ENCODE data around the gene CACNG1.
"Not testable (repeated sequence)": the region's sequence is repeated elsewhere in the genome, so short reads cannot be mapped to it uniquely, and the experiment has no call there.

The CACNG1 gene

DNA sequence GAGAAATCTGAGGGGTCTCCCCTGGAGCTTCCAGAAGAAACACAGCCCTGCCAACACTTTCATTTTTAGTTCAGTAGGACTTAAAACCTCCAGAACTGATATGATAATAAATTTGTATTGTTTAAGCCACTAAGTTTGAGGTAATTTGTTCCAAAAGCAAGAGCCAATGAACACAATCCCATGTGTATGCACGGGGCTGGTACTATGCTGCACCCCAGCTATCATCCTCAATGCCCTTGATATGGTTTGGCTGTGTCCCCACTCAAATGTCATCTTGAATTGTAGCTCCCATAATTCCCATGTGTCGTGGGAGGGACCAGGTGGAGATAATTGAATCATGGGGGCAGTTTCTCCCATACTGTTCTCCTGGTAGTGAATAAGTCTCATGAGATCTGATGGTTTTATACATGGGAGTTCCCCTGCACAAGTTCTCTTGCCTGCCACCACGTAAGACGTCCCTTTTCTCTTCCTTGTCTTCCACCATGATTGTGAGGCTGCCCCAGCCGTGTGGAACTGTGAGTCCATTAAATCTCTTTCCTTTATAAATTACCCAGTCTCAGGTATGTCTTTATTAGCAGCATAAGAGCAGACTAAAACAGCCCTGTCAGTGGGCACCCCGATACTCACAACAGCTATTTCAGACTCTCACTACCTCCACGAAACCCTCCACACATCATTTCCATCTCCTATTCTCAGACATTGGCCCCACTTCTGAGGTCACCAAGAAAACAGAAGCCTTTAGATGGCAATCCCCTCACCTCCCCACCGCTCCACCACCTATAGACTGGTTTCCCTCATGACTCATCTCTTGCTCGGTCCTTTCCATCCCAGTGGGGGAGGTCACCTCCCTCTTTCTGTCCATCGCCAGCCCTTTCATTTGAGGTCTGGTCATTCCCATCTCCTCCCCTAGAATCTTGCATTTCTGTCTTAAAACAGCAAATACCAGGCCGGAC is 8.9 kb upstream of the CACNG1 start:
- ATAC-seq (replicated peaks) = peak; percentile 73 to 88
- DNase-seq = peak; percentile 33
- no peaks in the 10 kb centered on the region for H3K9me3 Mint-ChIP-seq
- H3K36me3 Mint-ChIP-seq = no peaks in the 10 kb centered on the region
- peaks cover 0 to 8% of the 10 kb centered on the region in 2 donors for H3K4me1 Mint-ChIP-seq
- peak overlapping the region; percentile 93 for H3K27ac Mint-ChIP-seq
- peak overlapping the region in 1 of 2 donors; percentile 60 for H3K4me3 Mint-ChIP-seq
- peaks cover 0 to 10% of the 10 kb centered on the region in 2 donors for H3K27me3 Mint-ChIP-seq

DNA sequence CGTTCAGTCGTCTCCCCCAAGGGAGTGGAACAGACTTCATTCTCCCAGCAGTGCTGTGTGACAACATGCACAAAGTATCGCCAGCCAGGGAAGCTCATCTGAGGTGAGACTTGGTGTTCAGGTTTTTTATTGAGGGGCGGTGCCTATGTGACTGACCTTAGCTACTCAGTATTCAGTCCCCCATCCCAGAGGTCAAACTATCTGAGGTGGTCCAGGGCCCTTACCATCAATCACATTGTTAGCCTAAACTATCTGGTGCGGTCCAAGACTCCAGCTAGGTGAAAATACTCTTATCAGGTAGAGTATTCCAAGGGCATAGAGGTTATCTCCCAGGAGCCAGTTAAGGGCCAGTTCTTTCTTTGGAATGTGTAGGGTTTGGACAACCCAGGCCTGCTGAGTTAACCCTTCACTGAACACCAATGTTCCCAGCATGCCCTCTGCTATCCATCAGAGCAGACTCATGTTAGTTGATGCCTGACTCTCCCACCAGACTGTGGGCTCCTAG is 5.4 kb upstream of the CACNG1 start:
- Mint-ChIP-seq H3K4me1 (peaks cover 0 to 8% of the 10 kb centered on the region in 2 donors), H3K27ac (no peak overlapping the region), H3K4me3 (no peak overlapping the region), H3K27me3 (peaks cover 0 to 10% of the 10 kb centered on the region in 2 donors), H3K36me3 (no peaks in the 10 kb centered on the region), H3K9me3 (no peaks in the 10 kb centered on the region)
- ATAC-seq (replicated peaks) (no peak), DNase-seq (no peak)

DNA sequence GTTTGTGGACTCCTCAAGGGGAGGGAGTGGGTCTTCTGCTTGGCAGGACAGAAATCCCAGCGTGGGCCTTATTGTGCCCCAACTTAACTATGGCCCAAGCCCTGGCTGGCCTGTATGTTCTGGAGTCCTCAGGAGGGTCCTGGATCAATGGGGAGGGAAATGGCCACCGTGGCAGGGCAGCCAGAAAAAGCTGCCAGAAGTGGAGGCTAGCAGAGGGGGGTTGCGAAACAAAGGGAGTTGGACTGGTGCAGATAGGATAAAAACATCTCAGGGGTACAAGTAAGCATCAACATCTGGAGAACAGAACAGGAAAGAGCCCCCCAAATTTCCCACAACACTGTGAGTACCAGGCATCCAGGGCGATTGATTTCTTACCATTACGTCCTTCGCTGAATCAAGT is 3.7 kb upstream of the CACNG1 start:
- no peak for ATAC-seq (replicated peaks)
- no peak overlapping the region for H3K27ac Mint-ChIP-seq

DNA sequence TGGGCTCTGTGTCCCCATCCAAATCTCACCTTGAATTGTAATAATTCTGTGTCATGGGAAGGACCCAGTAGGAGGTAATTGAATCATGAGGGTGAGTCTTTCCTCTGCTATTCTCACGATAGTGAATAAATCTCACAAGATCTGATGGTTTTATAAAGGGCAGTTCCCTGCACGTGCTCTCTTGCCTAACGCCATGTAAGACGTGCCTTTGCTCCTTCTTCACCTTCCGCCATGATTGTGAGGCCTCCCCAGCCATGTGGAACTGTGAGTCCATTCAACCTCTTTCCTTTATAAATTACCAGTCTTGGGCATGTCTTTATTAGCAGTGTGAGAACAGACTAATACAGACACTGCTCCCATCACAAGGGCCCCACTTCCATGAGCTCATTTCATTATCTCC is 3.2 kb upstream of the CACNG1 start:
- not testable (repeated sequence) for H3K36me3 Mint-ChIP-seq; H3K4me1 Mint-ChIP-seq; H3K4me3 Mint-ChIP-seq; DNase-seq; H3K27ac Mint-ChIP-seq; H3K27me3 Mint-ChIP-seq; ATAC-seq (replicated peaks); H3K9me3 Mint-ChIP-seq

More for the DNA sequence above, 3.7 kb upstream of the CACNG1 start:
- DNase-seq = no peak
- H3K4me3 Mint-ChIP-seq = no peak overlapping the region
- H3K9me3 Mint-ChIP-seq = no peaks in the 10 kb centered on the region
- H3K36me3 Mint-ChIP-seq = no peaks in the 10 kb centered on the region
- peaks cover 0 to 6% of the 10 kb centered on the region in 2 donors for H3K27me3 Mint-ChIP-seq
- peaks cover 0 to 6% of the 10 kb centered on the region in 2 donors for H3K4me1 Mint-ChIP-seq

DNA sequence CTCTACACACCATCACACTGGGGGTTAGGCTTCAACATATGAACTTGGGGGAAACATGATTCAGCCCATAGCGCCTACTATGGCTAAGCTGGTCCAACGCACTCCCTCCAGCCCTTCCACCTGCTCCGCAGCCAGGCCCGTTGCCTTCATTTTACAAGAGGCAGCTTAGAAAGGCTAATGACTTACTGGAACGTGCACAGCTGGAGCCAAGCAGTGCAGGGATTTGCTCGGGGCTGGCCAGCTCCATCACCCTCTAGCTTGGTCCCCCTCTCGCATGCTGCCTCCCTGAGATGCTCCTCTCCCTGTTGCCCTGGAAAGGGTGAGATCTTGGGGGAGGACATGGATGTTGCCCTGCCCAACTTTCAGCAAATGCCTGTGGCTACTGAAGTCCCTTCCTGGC is 2.8 kb upstream of the CACNG1 start:
- Mint-ChIP-seq H3K36me3 (peaks cover 0 to 4% of the 10 kb centered on the region in 2 donors), H3K4me3 (no peak overlapping the region), H3K9me3 (no peaks in the 10 kb centered on the region), H3K27me3 (peaks cover 0 to 2% of the 10 kb centered on the region in 2 donors), H3K4me1 (peaks cover 0 to 2% of the 10 kb centered on the region in 2 donors), H3K27ac (no peak overlapping the region)
- no peak for DNase-seq
- ATAC-seq (replicated peaks) = no peak

DNA sequence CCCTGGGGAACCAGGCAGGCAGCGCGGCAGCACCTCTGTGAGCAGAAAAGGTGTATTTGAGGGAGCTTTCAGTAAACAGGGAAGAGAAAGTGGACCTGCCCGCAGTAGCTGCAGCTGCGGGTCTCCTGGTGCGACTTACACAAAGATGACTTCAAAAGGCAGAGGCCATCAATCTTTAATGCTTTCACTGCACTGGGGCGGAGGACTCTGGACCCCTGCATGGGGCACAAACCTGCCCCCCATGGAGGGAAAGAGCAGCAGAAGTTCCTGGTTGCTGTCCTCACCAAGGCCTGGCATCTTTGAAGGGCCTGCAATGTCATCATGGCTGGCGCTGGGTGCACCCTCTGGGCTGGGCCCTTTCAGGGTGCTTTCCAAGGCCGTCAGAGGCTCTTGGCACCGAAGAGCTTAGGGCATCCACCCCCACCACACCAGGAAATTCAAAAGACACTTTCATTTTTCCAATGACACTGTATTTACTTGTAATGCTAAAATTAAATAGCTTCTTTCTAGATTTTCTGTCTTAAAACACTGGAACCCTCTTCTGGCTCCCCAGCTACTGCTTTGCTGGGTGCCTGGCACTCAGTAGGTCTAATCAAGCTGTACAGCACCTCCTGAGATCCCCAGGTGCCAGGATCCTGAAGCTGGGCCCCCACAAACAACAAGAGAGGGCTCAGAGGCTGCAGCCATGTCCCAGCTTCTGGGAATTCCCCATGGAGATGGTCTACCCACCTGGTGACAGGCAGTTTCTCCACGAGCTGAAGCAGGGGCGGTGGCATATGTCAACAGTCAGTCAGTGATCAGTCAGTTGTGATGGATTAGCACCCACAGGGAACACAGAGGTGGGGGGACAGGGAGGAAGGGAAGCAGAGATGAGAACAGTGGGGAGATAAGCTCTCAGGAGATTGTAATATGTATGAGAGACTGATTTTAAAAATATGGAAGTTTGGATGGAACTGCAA is 2.1 kb upstream of the CACNG1 start:
- H3K4me3 Mint-ChIP-seq = no peak overlapping the region
- H3K9me3 Mint-ChIP-seq = peaks cover 2 to 4% of the 10 kb centered on the region in 2 donors

DNA sequence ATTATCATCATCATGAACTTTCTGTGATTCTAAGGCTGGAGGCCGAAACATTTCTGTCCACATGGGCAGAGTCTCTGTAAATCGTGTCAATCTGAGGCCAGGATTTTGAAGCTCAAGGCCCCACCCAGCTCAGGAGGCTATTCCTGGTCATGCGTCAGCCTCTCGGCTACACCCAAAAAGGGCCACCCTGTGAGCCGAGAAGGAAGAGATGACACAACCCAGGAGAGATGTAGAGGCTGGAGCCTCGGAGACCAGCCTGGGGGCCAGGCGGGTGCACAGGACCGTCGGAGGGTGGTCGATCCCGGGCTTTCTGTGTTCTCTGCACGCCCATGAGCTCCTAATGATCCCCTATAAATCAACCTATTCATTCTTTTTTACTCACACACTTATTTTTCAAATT is 1.1 kb upstream of the CACNG1 start:
- H3K9me3 Mint-ChIP-seq = peaks cover 4 to 7% of the 10 kb centered on the region in 2 donors
- DNase-seq (no peak), ATAC-seq (replicated peaks) (no peak)
- H3K27ac Mint-ChIP-seq = no peak overlapping the region
- no peak overlapping the region for H3K4me3 Mint-ChIP-seq
- H3K4me1 Mint-ChIP-seq = no peaks in the 10 kb centered on the region
- H3K27me3 Mint-ChIP-seq = no peaks in the 10 kb centered on the region
- peaks cover 7 to 12% of the 10 kb centered on the region in 2 donors for H3K36me3 Mint-ChIP-seq

More for the DNA sequence above, 2.1 kb upstream of the CACNG1 start:
- Mint-ChIP-seq H3K27me3 (no peaks in the 10 kb centered on the region), H3K27ac (no peak overlapping the region), H3K36me3 (peaks cover 0 to 4% of the 10 kb centered on the region in 2 donors), H3K4me1 (no peaks in the 10 kb centered on the region)
- ATAC-seq (replicated peaks) (peak in 1 of 2 donors; percentile 67), DNase-seq (no peak)

DNA sequence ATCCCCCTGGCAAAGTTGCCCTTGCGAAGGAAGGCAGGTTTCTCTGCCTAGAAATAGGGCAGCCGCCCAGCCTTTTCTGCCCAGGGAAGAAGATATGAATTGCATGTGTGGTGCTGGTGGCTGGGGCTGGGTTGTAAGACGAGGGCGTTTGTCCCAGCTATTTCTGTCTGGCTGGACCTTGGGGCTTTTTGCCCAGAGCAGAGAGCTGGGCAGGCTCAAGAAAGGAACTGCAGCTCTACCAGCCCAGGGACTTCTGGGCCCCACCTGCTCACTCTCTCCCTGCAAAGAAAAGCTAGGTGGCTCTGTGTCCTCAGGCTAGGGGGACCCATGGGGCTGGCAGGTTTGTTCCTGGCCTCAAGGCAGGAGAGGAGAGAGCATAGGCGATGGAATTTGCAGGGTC is 586 bp downstream of the CACNG1 start:
- no peak overlapping the region for H3K4me3 Mint-ChIP-seq
- H3K9me3 Mint-ChIP-seq = peaks cover 14 to 15% of the 10 kb centered on the region in 2 donors
- no peaks in the 10 kb centered on the region for H3K4me1 Mint-ChIP-seq
- H3K36me3 Mint-ChIP-seq = peaks cover 9 to 18% of the 10 kb centered on the region in 2 donors
- no peak overlapping the region for H3K27ac Mint-ChIP-seq
- no peaks in the 10 kb centered on the region for H3K27me3 Mint-ChIP-seq
- no peak for ATAC-seq (replicated peaks)
- no peak for DNase-seq

DNA sequence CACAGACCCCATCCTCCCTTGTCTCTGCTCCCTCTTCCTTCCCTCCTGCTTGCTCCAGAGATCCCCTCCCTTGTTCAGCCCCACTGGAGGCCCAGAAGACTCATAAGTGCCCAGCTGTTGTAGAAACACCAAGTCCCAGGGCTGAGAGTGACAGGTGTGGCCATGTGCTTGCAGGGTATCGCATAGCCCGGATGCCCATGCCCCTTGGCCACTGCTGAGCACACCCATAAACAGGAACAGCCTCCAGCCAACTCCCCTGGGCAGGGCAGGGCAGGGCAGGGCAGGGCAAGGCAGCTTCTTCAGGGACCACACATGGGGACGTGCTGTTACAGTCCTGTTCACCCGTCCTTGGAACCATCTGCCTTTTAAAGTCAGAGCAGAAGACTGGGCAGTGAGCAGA is 2.0 kb downstream of the CACNG1 start:
- Mint-ChIP-seq H3K27me3 (no peaks in the 10 kb centered on the region), H3K9me3 (peaks cover 14 to 15% of the 10 kb centered on the region in 2 donors), H3K4me1 (no peaks in the 10 kb centered on the region), H3K4me3 (no peak overlapping the region), H3K27ac (no peak overlapping the region), H3K36me3 (peaks cover 9 to 18% of the 10 kb centered on the region in 2 donors)
- DNase-seq (no peak), ATAC-seq (replicated peaks) (no peak)

DNA sequence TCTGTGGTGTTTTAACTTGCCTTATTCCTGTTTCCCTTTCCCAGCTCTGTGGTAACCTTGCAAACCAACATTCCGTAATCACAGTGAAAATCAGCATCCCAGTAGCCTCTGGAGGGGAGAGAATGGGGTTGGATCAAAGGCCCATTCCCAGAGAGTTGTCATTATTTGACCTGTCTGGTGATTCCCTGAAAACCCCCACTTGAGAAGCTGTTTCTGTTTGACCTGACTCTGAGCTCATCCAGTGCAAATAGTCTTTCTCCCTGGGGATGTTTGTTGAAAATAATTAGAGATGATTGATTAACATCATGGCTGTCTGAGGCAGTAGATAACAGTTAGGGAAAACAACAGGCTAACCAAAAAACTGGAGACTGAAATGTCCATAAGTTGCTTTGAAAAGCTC is 3.0 kb downstream of the CACNG1 start:
- no peak for ATAC-seq (replicated peaks)
- Mint-ChIP-seq H3K9me3 (peaks cover 14 to 15% of the 10 kb centered on the region in 2 donors), H3K27ac (no peak overlapping the region)

DNA sequence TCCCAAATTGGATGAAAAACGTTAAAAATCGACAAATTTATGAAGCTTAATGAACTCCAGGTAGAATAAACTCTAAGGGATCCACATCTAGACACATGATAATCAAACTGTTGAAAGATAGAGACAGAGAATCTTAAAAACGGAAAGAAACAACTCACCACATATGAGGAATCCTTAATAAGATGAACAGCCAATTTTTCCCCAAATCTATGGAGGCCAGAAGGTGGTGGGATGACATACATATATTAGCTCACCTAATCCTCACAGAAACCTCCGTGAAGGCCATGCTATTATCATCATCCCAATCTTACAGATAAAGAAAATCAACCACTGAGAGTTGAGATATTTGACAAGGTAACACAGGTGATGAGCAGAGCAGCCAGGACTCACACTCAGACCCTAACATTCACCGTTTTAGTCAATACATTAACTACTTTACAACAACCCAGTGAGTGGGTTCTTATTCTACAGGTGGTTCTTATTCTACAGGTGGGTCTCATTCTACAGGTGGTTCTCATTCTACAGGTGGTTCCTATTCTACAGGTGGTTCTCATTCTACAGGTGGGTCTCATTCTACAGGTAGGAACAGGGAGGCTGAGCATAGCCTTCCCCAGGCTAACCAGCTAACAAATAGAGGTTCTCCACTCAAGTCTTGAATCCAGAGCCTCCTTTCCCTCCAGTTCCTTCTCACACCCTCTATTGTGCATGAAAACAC is 4.8 kb downstream of the CACNG1 start:
- Mint-ChIP-seq H3K36me3 (peaks cover 9 to 18% of the 10 kb centered on the region in 2 donors), H3K9me3 (peaks cover 14 to 15% of the 10 kb centered on the region in 2 donors), H3K27me3 (no peaks in the 10 kb centered on the region), H3K4me1 (no peaks in the 10 kb centered on the region), H3K27ac (no peak overlapping the region), H3K4me3 (no peak overlapping the region)
- ATAC-seq (replicated peaks) = no peak
- DNase-seq = no peak

More for the DNA sequence above, 3.0 kb downstream of the CACNG1 start:
- DNase-seq = no peak
- Mint-ChIP-seq H3K27me3 (no peaks in the 10 kb centered on the region), H3K36me3 (peaks cover 9 to 18% of the 10 kb centered on the region in 2 donors), H3K4me3 (no peak overlapping the region), H3K4me1 (no peaks in the 10 kb centered on the region)

DNA sequence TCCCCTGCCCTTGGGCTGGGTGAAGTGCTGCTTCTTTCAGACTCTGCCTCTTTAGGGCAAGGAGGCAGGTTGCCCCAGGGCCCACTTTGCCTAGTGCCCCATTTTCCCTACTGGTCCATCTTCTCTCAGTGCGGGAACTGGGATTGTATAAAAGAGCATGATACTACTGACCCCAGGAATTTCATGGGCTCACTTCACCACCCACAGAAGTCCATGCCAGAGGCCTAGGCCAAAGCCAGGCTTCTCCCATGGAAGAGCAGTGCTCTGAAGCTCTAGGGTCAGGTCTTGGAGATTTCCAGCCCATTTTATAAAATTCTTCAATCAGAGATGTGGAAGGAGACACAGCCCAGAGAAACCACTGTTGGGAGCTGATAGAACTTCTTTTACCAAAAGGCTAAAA is 5.7 kb downstream of the CACNG1 start:
- Mint-ChIP-seq H3K27me3 (no peaks in the 10 kb centered on the region), H3K9me3 (peaks cover 14 to 15% of the 10 kb centered on the region in 2 donors), H3K4me1 (peaks cover 0 to 3% of the 10 kb centered on the region in 2 donors)

DNA sequence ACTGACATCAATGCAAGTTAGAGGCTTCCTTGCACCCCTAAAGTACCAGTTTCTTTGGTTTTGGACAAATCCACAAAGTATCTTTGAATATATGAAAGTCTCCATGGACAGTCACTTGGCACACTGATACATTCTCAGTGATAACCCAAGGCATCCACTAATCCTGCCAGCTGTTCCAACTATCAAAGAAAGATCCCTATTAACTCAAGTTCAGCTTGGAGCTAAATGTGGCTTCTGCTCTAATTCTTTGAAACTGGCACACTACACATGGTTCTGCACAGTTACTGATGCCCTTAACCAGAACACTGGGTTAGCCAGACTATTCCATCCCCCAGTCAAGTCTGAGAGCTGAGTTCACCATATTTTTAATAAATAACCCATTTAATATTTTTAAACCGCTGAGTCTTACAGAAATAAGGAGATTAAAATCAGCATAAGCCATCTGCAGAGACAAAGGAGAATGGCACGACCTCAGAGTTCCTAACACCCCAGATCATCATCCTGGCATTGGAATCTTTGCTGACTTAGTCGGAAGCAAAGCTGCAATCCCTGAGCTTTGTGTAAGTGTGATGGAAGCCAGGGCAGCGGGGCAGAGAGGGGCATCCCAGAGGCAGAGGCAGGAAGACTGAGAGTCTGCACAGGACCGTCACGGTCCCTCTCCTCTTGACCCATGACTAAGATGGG is 6.3 kb downstream of the CACNG1 start:
- ATAC-seq (replicated peaks) (no peak), DNase-seq (no peak)
- no peak overlapping the region for H3K4me3 Mint-ChIP-seq
- H3K4me1 Mint-ChIP-seq = peaks cover 0 to 3% of the 10 kb centered on the region in 2 donors
- peaks cover 9 to 24% of the 10 kb centered on the region in 2 donors for H3K36me3 Mint-ChIP-seq
- peaks cover 14 to 15% of the 10 kb centered on the region in 2 donors for H3K9me3 Mint-ChIP-seq
- H3K27ac Mint-ChIP-seq = no peak overlapping the region
- H3K27me3 Mint-ChIP-seq = no peaks in the 10 kb centered on the region

More for the DNA sequence above, 5.7 kb downstream of the CACNG1 start:
- no peak for ATAC-seq (replicated peaks)
- Mint-ChIP-seq H3K4me3 (no peak overlapping the region), H3K36me3 (peaks cover 9 to 24% of the 10 kb centered on the region in 2 donors), H3K27ac (no peak overlapping the region)
- no peak for DNase-seq
